HTR-8/SVneo (cell line): ENCODE data around the gene SLC16A1.
"Not testable (repeated sequence)": the region's sequence is repeated elsewhere in the genome, so short reads cannot be mapped to it uniquely, and the experiment has no call there.

Experiments used
- DNase-seq: peaks from one replicate; pipeline ENCODE4 v3.0.0; 2011; ENCODE audit warnings: low spot score, mixed read lengths; ENCODE audit not compliant: insufficient read length
- FAIRE-seq: peaks from 2 replicates; lab custom pipeline; 2011; peaks lifted over from hg19 to GRCh38; lab: Jason Lieb, UNC

SLC16A1 gene

GRCh38 chr1:112889906-112890305 lies 66.1 kb downstream of the SLC16A1 start:
- not testable (repeated sequence) for DNase-seq, FAIRE-seq

GRCh38 chr1:112889052-112889768 lies 66.8 kb downstream of the SLC16A1 start:
- no peak for DNase-seq
- no peak for FAIRE-seq

- DNase-seq (no peak), FAIRE-seq (no peak)
Measured at GRCh38 chr1:112888630-112889029, 67.4 kb downstream of the SLC16A1 start.

- FAIRE-seq, result no peak
- no peak for DNase-seq
Measured at GRCh38 chr1:112887599-112888283, 68.3 kb downstream of the SLC16A1 start.

GRCh38 chr1:112884996-112885395 lies 71.0 kb downstream of the SLC16A1 start:
- not testable (repeated sequence) for DNase-seq, FAIRE-seq

- no peak for FAIRE-seq
- no peak for DNase-seq
Measured at GRCh38 chr1:112882271-112882744, 73.7 kb downstream of the SLC16A1 start.

GRCh38 chr1:112881742-112882127 lies 74.3 kb downstream of the SLC16A1 start:
- DNase-seq (no peak), FAIRE-seq (no peak)

- DNase-seq (no peak), FAIRE-seq (no peak)
Measured at GRCh38 chr1:112879834-112880233, 76.2 kb downstream of the SLC16A1 start.

GRCh38 chr1:112878321-112878720 lies 77.7 kb downstream of the SLC16A1 start:
- FAIRE-seq (no peak), DNase-seq (no peak)

- no peak for FAIRE-seq
- no peak for DNase-seq
Measured at GRCh38 chr1:112877750-112878149, 78.2 kb downstream of the SLC16A1 start.

GRCh38 chr1:112876315-112876714 lies 79.7 kb downstream of the SLC16A1 start:
- FAIRE-seq (no peak), DNase-seq (no peak)

- DNase-seq, result no peak
- FAIRE-seq, result no peak
Measured at GRCh38 chr1:112872551-112872962, 83.4 kb downstream of the SLC16A1 start.

- FAIRE-seq (no peak), DNase-seq (no peak)
Measured at GRCh38 chr1:112870887-112871646, 84.9 kb downstream of the SLC16A1 start.

- no peak for FAIRE-seq
- DNase-seq, result no peak
Measured at GRCh38 chr1:112869895-112870294, 86.1 kb downstream of the SLC16A1 start.

- DNase-seq, result no peak
- FAIRE-seq, result no peak
Measured at GRCh38 chr1:112868191-112868590, 87.8 kb downstream of the SLC16A1 start.

GRCh38 chr1:112866981-112867380 lies 89.0 kb downstream of the SLC16A1 start:
- DNase-seq, result no peak
- no peak for FAIRE-seq

GRCh38 chr1:112866151-112866550 lies 89.8 kb downstream of the SLC16A1 start:
- no peak for FAIRE-seq
- peak; percentile 23 for DNase-seq

- FAIRE-seq, result no peak
- DNase-seq, result no peak
Measured at GRCh38 chr1:112862753-112863426, 93.1 kb downstream of the SLC16A1 start.
